HG03135 (cell line): Measurements from ENCODE around the gene MARCHF2.

Source experiments
- ATAC-seq: cut with Tn5 transposase; IDR thresholded peaks from one replicate; pipeline ENCODE4 v1.9.1; 2021; ENCODE audit warnings: mild to moderate bottlenecking, moderate library complexity; ENCODE audit not compliant: unreplicated experiment

MARCHF2 gene

DNA sequence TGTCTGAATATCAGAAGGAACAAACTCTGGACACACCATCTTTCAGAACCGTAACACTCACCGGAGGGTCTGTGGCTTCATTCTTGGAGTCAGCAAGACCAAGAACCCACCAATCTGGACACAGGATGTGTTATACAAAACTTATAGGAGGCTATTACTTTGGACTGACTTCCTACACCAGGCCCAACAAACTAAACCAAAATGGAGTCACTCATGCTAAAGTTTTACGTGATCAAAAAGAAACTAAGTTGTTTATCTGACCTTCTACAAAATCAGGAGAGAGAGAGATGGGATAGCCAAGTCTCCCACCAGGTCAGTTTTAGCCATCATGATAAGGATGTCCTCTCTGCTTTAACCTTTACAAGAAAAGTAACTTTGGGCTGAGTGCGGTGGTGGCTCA, 26.1 kb upstream of the MARCHF2 start:
- no peak for ATAC-seq

GRCh38 chr19:8387688-8388611, 25.2 kb upstream of the MARCHF2 start:
- no peak for ATAC-seq

- no peak for ATAC-seq
These were observed 24.5 kb upstream of the MARCHF2 start for GRCh38 chr19:8388612-8388958.

GRCh38 chr19:8389891-8390616, 23.1 kb upstream of the MARCHF2 start, which contains the start of gene RAB11B:
Gene RAB11B, plus strand, starts transcription at chr19:8390360. Its CDS starts 57 bp downstream, at chr19:8390417.
- peak; percentile 92 for ATAC-seq

GRCh38 chr19:8390617-8390981, 22.5 kb upstream of the MARCHF2 start:
- peak; percentile 38 for ATAC-seq

DNA sequence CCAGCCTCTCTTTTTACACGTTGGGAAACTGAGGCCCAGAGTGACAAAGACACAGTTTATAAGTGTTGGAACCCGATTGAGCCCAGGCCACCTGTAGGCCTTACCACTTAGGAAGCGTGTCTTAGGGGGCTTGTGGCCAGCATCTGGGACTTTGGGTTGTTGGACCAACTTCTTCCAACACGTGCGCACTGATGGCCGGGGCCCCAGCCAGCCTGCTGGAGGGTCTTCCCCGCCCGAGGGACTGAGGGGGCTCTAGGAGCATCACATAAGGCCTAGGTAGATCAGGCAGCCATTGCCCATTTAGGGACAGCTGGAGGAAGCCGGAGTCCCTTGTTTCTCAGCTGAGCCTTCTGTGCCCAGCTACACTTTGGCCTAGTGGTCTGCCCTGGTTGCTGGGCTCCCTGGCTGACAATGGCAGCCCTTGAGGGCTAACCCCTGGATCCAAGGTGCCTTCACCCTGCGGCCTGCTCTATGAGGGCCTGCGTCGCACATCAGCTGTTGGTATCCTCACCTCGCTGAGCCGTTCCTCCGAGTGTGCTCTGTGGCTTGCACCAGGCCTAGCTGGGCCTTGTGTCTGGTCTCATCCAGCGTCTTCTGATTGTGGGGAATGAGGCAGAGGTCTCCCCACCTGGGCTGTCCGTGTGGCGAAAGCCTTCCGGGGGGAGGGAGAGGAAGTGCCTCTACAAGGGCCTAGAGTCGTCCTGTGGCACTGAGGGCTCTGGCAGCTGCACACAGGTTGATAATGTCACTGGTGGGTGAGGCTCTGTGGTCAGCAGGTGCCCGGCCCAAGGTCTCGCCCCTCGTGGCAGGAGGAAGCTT, 21.7 kb upstream of the MARCHF2 start:
- no peak for ATAC-seq

DNA sequence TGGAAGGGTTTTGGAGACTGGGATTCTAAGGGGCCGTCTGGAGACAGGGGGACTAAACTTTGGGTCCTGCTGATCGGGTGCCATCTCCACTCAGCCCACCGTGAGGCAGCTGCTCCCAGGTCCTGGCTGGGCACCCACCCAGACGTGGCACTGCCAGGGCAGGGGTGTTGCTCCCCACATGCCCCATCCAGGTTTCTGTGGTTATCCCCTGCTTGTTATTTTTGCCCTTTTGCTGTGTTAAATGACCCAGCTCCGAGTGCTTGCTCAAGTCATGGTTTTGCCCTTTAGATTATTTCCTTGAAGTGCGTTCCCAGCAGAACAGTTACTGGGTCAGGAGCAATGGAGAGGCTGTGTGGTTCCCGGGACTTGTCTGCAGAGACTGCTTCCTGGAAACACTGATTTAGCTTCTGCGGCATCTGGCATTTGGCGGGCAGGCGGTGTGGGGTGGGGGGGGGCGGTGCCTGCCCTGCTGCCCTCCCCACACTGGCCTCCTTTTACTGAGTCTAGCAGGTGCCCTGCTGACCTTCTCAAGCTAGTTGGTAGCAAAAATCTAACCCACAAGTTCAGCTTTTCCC, 21.0 kb upstream of the MARCHF2 start:
- ATAC-seq: no peak

- no peak for ATAC-seq
These were observed 19.8 kb upstream of the MARCHF2 start for GRCh38 chr19:8393192-8393870.

DNA sequence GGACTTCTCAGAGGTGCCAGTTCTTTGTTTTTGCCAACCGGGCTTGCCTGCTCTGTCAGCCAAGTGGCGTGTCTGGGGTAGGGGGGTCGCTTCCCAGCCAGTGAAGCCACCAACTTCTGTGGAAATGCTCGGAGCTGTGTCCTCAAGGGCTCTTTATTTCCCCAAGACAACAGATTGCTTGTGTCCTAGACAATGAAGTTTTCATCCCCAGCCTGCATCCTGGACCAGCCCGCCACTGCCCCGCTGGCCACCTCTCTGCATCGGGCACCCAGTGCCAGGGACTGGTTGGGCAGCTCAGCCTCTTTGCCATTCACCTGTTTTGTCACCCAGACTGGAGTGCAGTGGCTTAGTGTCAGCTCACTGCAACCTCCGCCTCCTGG, 19.2 kb upstream of the MARCHF2 start:
- no peak for ATAC-seq

DNA sequence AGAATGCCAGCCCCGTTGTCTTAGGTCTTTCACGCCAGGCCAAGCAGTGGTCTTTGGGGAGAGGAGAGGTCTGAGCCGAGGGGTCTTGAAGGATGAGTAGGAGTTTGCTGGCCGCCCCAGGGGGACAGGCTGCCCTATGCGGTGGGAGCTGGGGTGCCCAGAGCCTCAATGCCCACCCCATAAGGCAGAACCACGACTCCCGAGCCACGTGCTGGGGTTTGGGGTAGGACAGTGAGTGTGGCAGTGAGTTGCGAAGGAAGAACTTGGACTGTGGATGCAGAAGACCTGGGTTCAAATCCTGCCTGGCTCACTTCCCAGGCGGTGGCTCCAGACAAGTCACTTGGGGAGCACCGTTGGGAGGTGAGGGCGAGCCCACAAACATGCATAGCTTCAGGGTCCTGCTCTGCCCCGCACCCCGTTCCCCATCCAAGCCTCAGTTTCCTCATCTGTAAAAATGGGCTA, 17.5 kb upstream of the MARCHF2 start:
- no peak for ATAC-seq

- no peak for ATAC-seq
These were observed 16.9 kb upstream of the MARCHF2 start for GRCh38 chr19:8396185-8396562.

- ATAC-seq: peak; percentile 51
These were observed 16.4 kb upstream of the MARCHF2 start for GRCh38 chr19:8396563-8397203.

- ATAC-seq: no peak
These were observed 15.8 kb upstream of the MARCHF2 start for GRCh38 chr19:8397271-8397670.

GRCh38 chr19:8397746-8398310, 15.3 kb upstream of the MARCHF2 start:
- ATAC-seq: no peak

DNA sequence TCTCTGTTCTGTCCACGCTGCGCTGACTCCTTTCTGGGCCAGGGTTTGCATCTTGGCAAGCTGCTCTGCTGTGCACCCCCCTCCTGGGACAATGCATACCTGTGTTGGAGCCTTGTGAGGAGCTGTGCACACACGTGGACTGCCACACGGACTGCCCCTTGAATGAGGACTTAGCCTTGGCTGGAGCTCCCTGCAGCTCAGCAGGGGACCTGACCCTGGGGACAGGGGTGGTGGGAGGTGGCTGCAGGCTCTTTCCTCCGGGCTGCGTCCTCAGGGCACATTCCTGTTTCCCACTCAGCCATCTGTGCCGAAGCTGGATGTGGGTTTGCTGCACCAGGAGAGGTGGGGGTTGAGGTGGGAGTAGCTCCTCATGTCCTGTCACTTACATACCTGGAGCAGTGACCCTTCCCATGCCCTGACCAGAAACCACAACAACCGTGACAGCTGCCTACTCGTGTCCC, 14.8 kb upstream of the MARCHF2 start:
- ATAC-seq: no peak

DNA sequence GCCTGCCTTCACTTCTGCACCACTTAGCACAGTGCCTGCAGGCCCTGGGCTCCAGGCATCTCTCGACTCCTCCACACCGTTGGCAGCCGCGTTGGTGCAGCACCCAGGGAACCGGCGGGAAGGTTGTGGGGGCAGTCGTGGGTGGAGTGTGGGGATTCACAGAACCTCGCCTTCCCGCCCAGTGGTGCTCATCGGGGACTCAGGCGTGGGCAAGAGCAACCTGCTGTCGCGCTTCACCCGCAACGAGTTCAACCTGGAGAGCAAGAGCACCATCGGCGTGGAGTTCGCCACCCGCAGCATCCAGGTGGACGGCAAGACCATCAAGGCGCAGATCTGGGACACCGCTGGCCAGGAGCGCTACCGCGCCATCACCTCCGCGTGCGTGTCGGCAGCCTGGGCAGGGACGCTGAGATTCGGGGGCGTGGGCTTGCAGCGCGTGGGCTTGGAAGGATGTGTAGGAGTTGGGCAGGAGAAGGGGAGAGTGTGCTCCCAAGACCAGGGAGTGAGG, 13.4 kb upstream of the MARCHF2 start:
- ATAC-seq: no peak

DNA sequence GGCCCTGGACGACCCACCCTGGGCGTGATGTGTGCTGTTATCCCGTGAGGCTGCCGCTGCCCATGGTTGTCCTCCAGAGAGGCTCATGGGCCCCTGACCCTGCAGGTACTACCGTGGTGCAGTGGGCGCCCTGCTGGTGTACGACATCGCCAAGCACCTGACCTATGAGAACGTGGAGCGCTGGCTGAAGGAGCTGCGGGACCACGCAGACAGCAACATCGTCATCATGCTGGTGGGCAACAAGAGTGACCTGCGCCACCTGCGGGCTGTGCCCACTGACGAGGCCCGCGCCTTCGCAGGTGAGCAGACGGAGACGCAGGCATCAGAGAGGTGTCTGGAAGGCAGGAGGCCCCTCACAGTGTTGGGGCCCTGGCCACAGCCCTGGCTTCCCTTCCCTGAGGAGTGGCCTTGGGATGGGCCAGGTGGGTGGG, 11.1 kb upstream of the MARCHF2 start:
- no peak for ATAC-seq

- no peak for ATAC-seq
These were observed 9.8 kb upstream of the MARCHF2 start for GRCh38 chr19:8403098-8403819.

GRCh38 chr19:8403820-8404109, 9.3 kb upstream of the MARCHF2 start:
- ATAC-seq: no peak
